Smooth muscle cell (in vitro differentiated cells): Measurements from ENCODE around the gene SEC31A. TPM values are rescaled to one million over a fixed set of nuclear protein-coding genes. Genes with fewer than 3 reads are reported as not detected.
A peak's percentile ranks its signal among the peaks of the same experiment; 100 is the strongest.

ENCODE experiments used
- DNase-seq: peaks from one replicate; lab custom pipeline; 2025; ENCODE audit not compliant: unreplicated experiment; lab: John Stamatoyannopoulos, UW
- H2AFZ ChIP-seq: fragments of 200-600 bp; sonication (generic); 2 replicates; pipeline ENCODE4 v1.6.0; 2016; ENCODE audit warnings: antibody characterized with exemption, low read depth, mild to moderate bottlenecking
- H3F3A ChIP-seq: fragments of 200-600 bp; sonication (generic); 2 replicates; pipeline ENCODE4 v1.6.0; 2017; ENCODE audit warnings: antibody characterized with exemption, low read depth
- H3K27ac ChIP-seq: fragments of 200-600 bp; sonication (generic); 2 replicates; pipeline ENCODE4 v1.5.1; 2016; ENCODE audit warnings: low read depth, mild to moderate bottlenecking
- H3K27me3 ChIP-seq: fragments of 200-600 bp; sonication (generic); 2 replicates; pipeline ENCODE4 v1.6.1; 2016; ENCODE audit warnings: low read depth, mild to moderate bottlenecking
- H3K36me3 ChIP-seq: fragments of 200-600 bp; sonication (generic); 2 replicates; pipeline ENCODE4 v1.5.1; 2016; ENCODE audit warnings: low read depth
- H3K4me1 ChIP-seq: fragments of 200-600 bp; sonication (generic); 2 replicates; pipeline ENCODE4 v1.5.1; 2016; ENCODE audit warnings: low read depth
- H3K4me2 ChIP-seq: fragments of 200-600 bp; sonication (generic); 2 replicates; pipeline ENCODE4 v1.6.0; 2016; ENCODE audit warnings: mild to moderate bottlenecking
- H3K4me3 ChIP-seq: fragments of 200-600 bp; sonication (generic); 2 replicates; pipeline ENCODE4 v1.5.1; 2016; ENCODE audit warnings: mild to moderate bottlenecking
- H3K79me2 ChIP-seq: fragments of 200-600 bp; sonication (generic); 2 replicates; pipeline ENCODE4 v1.6.0; 2016; ENCODE audit warnings: low read depth, mild to moderate bottlenecking
- H3K9ac ChIP-seq: fragments of 200-600 bp; sonication (generic); 2 replicates; pipeline ENCODE4 v1.6.0; 2016; ENCODE audit warnings: low read depth
- H3K9me3 ChIP-seq: fragments of 200-600 bp; sonication (generic); replicated peaks from 2 replicates; pipeline ENCODE4 v1.5.1; 2016; ENCODE audit warnings: low read depth
- H4K20me1 ChIP-seq: fragments of 200-600 bp; sonication (generic); 2 replicates; pipeline ENCODE4 v1.6.0; 2016; ENCODE audit warnings: low read depth
- WGBS: methylation state at CpG from one replicate; pipeline ENCODE4 v1.1.7; 2016; ENCODE audit warnings: low lambda C conversion rate; 5-methylcytosine and 5-hydroxymethylcytosine counted together
- polyA plus RNA-seq: library from polyadenylated mRNA; unstranded; fragments of >200 nt; fragmentation: Nextera tagmentation; extraction: Ambion mirVana; gene quantifications from 2 replicates; pipeline ENCODE4 v1.2.1, GENCODE V29; 2016
- total RNA-seq: library from RNA; depleted of rRNA; stranded (reverse); fragments of >200 nt; gene quantifications from 2 replicates; pipeline ENCODE4 v1.2.3, GENCODE V29; 2014
- TF ChIP-seq, protein P1 (sequence below): fragments of 200-600 bp; sonication (generic); IDR thresholded peaks from 2 replicates; pipeline ENCODE4 v1.5.1; 2017; ENCODE audit warnings: borderline replicate concordance, mild to moderate bottlenecking, antibody characterized with exemption; ENCODE audit not compliant: insufficient read depth, poor library complexity, severe bottlenecking

The SEC31A gene
- total and polyA plus RNA-seq, 2 experiments from 2014 or later = 315 to 490 TPM

DNA sequence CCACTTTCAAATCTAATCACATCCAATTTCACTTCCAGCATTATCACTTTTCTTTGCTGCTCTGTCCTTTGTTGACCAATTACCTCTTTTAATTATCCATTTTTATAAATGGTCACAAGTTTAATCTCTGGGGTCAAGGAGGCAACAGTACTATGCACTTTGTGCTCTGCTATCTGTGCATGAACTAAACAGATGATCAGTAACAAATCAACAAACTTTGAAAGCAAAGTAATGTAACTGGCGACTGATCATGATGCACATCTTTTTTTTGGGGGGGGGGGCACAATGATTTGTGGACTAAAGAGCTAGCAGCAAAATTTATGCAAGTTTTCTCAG lies 1.5 kb upstream of the SEC31A start:
- Histone ChIP-seq H3K36me3 (peaks cover 14% of the 10 kb centered on the region), H3K27me3 (no peaks in the 10 kb centered on the region), H3K27ac (peak overlapping the region; percentile 100), H3K9me3 (no peaks in the 10 kb centered on the region), H3F3A (peaks cover 12% of the 10 kb centered on the region), H2AFZ (no peak overlapping the region), H3K79me2 (peaks cover 68% of the 10 kb centered on the region), H3K4me3 (peak overlapping the region; percentile 99), H4K20me1 (peaks cover 40% of the 10 kb centered on the region), H3K4me2 (peak overlapping the region; percentile 96), H3K4me1 (peaks cover 32% of the 10 kb centered on the region), H3K9ac (no peak overlapping the region)
- WGBS = 88% methylated on average over 1 of the region's 1 CpG
- TF ChIP-seq, protein P1, sequence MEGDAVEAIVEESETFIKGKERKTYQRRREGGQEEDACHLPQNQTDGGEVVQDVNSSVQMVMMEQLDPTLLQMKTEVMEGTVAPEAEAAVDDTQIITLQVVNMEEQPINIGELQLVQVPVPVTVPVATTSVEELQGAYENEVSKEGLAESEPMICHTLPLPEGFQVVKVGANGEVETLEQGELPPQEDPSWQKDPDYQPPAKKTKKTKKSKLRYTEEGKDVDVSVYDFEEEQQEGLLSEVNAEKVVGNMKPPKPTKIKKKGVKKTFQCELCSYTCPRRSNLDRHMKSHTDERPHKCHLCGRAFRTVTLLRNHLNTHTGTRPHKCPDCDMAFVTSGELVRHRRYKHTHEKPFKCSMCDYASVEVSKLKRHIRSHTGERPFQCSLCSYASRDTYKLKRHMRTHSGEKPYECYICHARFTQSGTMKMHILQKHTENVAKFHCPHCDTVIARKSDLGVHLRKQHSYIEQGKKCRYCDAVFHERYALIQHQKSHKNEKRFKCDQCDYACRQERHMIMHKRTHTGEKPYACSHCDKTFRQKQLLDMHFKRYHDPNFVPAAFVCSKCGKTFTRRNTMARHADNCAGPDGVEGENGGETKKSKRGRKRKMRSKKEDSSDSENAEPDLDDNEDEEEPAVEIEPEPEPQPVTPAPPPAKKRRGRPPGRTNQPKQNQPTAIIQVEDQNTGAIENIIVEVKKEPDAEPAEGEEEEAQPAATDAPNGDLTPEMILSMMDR = no peak
- no peak for DNase-seq

DNA sequence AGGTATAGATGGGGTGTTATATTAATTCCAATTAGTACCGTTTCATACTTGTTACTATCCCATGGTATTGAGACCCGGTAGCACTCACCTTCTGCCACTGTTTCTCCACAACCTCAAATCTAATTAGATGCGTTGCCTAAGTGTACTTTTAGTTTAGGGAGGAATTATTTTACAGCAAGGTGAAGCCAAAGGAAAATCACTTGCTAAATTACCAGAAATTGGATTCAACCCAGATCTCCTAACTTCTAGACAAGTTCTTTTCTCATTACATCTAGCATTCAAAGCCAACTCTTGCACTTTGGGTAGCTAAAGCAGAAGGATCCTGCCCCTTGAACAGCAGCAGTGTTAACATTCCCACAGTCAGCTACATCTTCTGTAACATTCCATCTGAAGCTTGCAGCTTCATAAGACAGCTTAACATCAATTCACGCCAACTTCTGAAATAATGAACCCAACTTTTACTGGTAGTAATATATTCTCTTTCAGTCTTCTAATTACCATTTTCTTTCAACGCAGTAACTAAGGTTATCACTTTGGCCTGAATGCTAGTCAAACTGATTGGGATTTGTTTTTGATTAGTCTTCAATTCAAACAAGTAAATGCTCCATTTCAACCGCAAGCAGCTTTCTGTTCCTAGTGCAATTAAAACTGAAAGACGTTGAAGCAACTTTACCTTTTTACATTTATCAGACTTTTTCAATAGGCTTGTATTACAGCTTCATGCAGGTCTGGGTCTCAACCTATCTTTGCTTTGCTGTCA lies 934 bp upstream of the SEC31A start:
- Histone ChIP-seq H3K4me3 (peak overlapping the region; percentile 99), H3K27me3 (no peaks in the 10 kb centered on the region), H3K79me2 (peaks cover 68% of the 10 kb centered on the region), H3K36me3 (peaks cover 14% of the 10 kb centered on the region), H3K4me2 (peak overlapping the region; percentile 96), H3K9ac (peak overlapping the region; percentile 100), H3K27ac (peak overlapping the region; percentile 100), H3F3A (peaks cover 12% of the 10 kb centered on the region), H2AFZ (peak overlapping the region; percentile 43), H3K4me1 (peaks cover 32% of the 10 kb centered on the region), H3K9me3 (no peaks in the 10 kb centered on the region), H4K20me1 (peaks cover 40% of the 10 kb centered on the region)
- 32% methylated on average over 7 of the region's 7 CpGs for WGBS
- TF ChIP-seq, protein P1 = no peak
- no peak for DNase-seq

- TF ChIP-seq, protein P1 = no peak
- WGBS = under 1% methylated on average over 16 of the region's 16 CpGs
- H3K9me3 ChIP-seq = no peaks in the 10 kb centered on the region
- H3K4me2 ChIP-seq = peak overlapping the region; percentile 96
- H3K27me3 ChIP-seq = no peaks in the 10 kb centered on the region
- H4K20me1 ChIP-seq = peaks cover 49% of the 10 kb centered on the region
- H3K27ac ChIP-seq = peak overlapping the region; percentile 100
- H3F3A ChIP-seq = peaks cover 12% of the 10 kb centered on the region
- DNase-seq = no peak
- H3K9ac ChIP-seq = peak overlapping the region; percentile 100
- peaks cover 37% of the 10 kb centered on the region for H3K4me1 ChIP-seq
- peaks cover 14% of the 10 kb centered on the region for H3K36me3 ChIP-seq
- H3K4me3 ChIP-seq = peak overlapping the region; percentile 99
- no peak overlapping the region for H2AFZ ChIP-seq
- peaks cover 68% of the 10 kb centered on the region for H3K79me2 ChIP-seq
Observed at GRCh38 chr4:82890528-82890900, 439 bp downstream of the SEC31A start.

DNA sequence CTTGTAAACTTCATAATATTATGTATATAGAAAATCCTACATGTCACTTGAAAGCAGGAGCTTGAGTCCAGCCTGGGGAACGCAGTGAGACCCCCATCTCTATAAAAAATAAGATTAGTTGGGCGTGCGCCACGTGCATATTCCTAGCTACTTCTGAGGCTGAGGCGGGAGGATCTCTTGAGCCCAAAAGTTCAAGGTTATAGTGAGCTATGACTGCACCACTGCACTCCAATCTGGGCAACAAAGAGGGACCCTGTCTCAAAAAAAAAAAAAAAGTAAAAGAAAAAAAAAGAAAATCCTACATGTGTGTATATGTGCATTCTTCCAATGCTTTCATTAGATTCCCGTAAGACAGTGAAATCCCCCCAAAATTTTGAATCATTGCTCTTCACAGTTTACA lies 1.7 kb downstream of the SEC31A start:
- no peak for DNase-seq
- WGBS = 45% methylated on average over 6 of the region's 6 CpGs
- H3K27ac ChIP-seq = peak overlapping the region; percentile 100

More for the DNA sequence above, 1.7 kb downstream of the SEC31A start:
- H3K27me3 ChIP-seq = no peaks in the 10 kb centered on the region
- peaks cover 12% of the 10 kb centered on the region for H3F3A ChIP-seq
- peak overlapping the region; percentile 100 for H3K9ac ChIP-seq
- peak overlapping the region; percentile 96 for H3K4me2 ChIP-seq
- H3K36me3 ChIP-seq = peaks cover 7% of the 10 kb centered on the region
- H3K4me1 ChIP-seq = peaks cover 44% of the 10 kb centered on the region
- H3K9me3 ChIP-seq = no peaks in the 10 kb centered on the region
- H4K20me1 ChIP-seq = peaks cover 61% of the 10 kb centered on the region
- H2AFZ ChIP-seq = no peak overlapping the region
- H3K79me2 ChIP-seq = peaks cover 73% of the 10 kb centered on the region
- H3K4me3 ChIP-seq = peak overlapping the region; percentile 99
- TF ChIP-seq, protein P1 = no peak
